Non-pigmented ciliary epithelial cell (primary cell): ENCODE measurements around the gene AGRN.
A peak's percentile ranks its signal among the peaks of the same experiment; 100 is the strongest.

ENCODE experiments used
- DNase-seq: peaks from one replicate; pipeline ENCODE4 v3.0.0-alpha.2; 2010; ENCODE audit warnings: low read depth

AGRN gene

GRCh38 chr1:1038694-1039093 is 18.8 kb downstream of the AGRN start:
- DNase-seq: no peak

- no peak for DNase-seq
Measured at GRCh38 chr1:1039145-1039910, 19.4 kb downstream of the AGRN start.

- peak; percentile 27 for DNase-seq
Measured at GRCh38 chr1:1040004-1040991, 20.4 kb downstream of the AGRN start.

GRCh38 chr1:1041092-1041523 is 21.2 kb downstream of the AGRN start:
- no peak for DNase-seq

GRCh38 chr1:1041873-1042272 is 22.0 kb downstream of the AGRN start:
- DNase-seq: no peak

GRCh38 chr1:1042835-1043234 is 22.9 kb downstream of the AGRN start:
- no peak for DNase-seq

- no peak for DNase-seq
Measured at GRCh38 chr1:1043411-1043810, 23.5 kb downstream of the AGRN start.

- no peak for DNase-seq
Measured at GRCh38 chr1:1043921-1044320, 24.0 kb downstream of the AGRN start.

GRCh38 chr1:1044455-1045078 is 24.6 kb downstream of the AGRN start:
- no peak for DNase-seq

GRCh38 chr1:1045129-1045528 is 25.2 kb downstream of the AGRN start:
- no peak for DNase-seq

GRCh38 chr1:1046243-1046642 is 26.3 kb downstream of the AGRN start:
- no peak for DNase-seq

- DNase-seq: no peak
Measured at GRCh38 chr1:1046767-1047166, 26.8 kb downstream of the AGRN start.

GRCh38 chr1:1047407-1047806 is 27.5 kb downstream of the AGRN start:
- DNase-seq: no peak

GRCh38 chr1:1047963-1048362 is 28.0 kb downstream of the AGRN start:
- DNase-seq: no peak

- no peak for DNase-seq
Measured at GRCh38 chr1:1048765-1049164, 28.8 kb downstream of the AGRN start.

- no peak for DNase-seq
Measured at GRCh38 chr1:1049318-1050165, 29.6 kb downstream of the AGRN start.

- no peak for DNase-seq
Measured at GRCh38 chr1:1050577-1051052, 30.7 kb downstream of the AGRN start.

- DNase-seq: no peak
Measured at GRCh38 chr1:1051127-1051810, 31.3 kb downstream of the AGRN start.

- no peak for DNase-seq
Measured at GRCh38 chr1:1052003-1052840, 32.3 kb downstream of the AGRN start.

GRCh38 chr1:1053022-1053421 is 33.1 kb downstream of the AGRN start:
- DNase-seq: no peak
